WTC11 (cell line): ENCODE data around the gene CFAP57. TPM values are rescaled to one million over a fixed set of nuclear protein-coding genes. Genes with fewer than 3 reads are reported as not detected.
A peak's percentile ranks its signal among the peaks of the same experiment; 100 is the strongest.

ENCODE experiments used
- ATAC-seq: fragments of 200-7000 bp; cut with Tn5 transposase; 2 replicates; pipeline ENCODE4 v1.10.0; 2021; ENCODE audit warnings: mild to moderate bottlenecking, moderate library complexity
- CTCF ChIA-PET: fragments of 300-600 bp; sonication (Branson Sonifier 250); formaldehyde crosslinking; loops from one replicate; lab custom pipeline; 2021; ENCODE audit warnings: antibody characterized with exemption; lab: Charles Lee
- POLR2A ChIA-PET: fragments of 350-600 bp; sonication (Branson Sonifier 250); formaldehyde crosslinking; loops from one replicate; lab custom pipeline; 2021; ENCODE audit warnings: antibody characterized with exemption; lab: Charles Lee
- DNase-seq: peaks from one replicate; pipeline ENCODE4 v3.0.0; 2021; ENCODE audit warnings: low spot score
- H3K27ac Mint-ChIP-seq: 2 replicates; pipeline ENCODE4 v1.8.0; 2021; ENCODE audit warnings: mixed read lengths
- H3K27me3 Mint-ChIP-seq: 2 replicates; pipeline ENCODE4 v1.8.0; 2021; ENCODE audit warnings: low read depth, mild to moderate bottlenecking, moderate library complexity, mixed read lengths
- H3K36me3 Mint-ChIP-seq: 2 replicates; pipeline ENCODE4 v1.8.0; 2021; ENCODE audit warnings: mixed read lengths
- H3K4me1 Mint-ChIP-seq: 2 replicates; pipeline ENCODE4 v1.8.0; 2022; ENCODE audit warnings: mixed read lengths
- H3K4me3 Mint-ChIP-seq: 2 replicates; pipeline ENCODE4 v1.8.0; 2021; ENCODE audit warnings: mild to moderate bottlenecking, moderate library complexity, mixed read lengths
- H3K9me3 Mint-ChIP-seq: 2 replicates; pipeline ENCODE4 v1.8.0; 2021; ENCODE audit warnings: mixed read lengths
- AR ChIP-seq: fragments of 250-450 bp; sonication (Bioruptor Pico); IDR thresholded peaks from 2 replicates; pipeline ENCODE4 v1.9.0; 2021; ENCODE audit warnings: mild to moderate bottlenecking
- ATF1 ChIP-seq: sonication (generic); formaldehyde crosslinking; IDR thresholded peaks from 2 replicates; pipeline ENCODE4 v1.8.1; 2023; ENCODE audit warnings: mild to moderate bottlenecking, moderate library complexity, missing genetic modification reagents
- EMX1 ChIP-seq: fragments of 250-450 bp; sonication (Bioruptor Pico); IDR thresholded peaks from 2 replicates; pipeline ENCODE4 v1.8.0; 2021; ENCODE audit warnings: mild to moderate bottlenecking
- GRHL2 ChIP-seq: fragments of 250-450 bp; sonication (Bioruptor Pico); IDR thresholded peaks from 2 replicates; pipeline ENCODE4 v1.8.0; 2022; ENCODE audit warnings: mild to moderate bottlenecking, moderate library complexity; ENCODE audit not compliant: insufficient replicate concordance, severe bottlenecking
- IRF1 ChIP-seq: sonication (generic); formaldehyde crosslinking; IDR thresholded peaks from 2 replicates; pipeline ENCODE4 v1.8.0; 2023; ENCODE audit warnings: missing genetic modification reagents
- IRF2 ChIP-seq: sonication (generic); formaldehyde crosslinking; IDR thresholded peaks from 2 replicates; pipeline ENCODE4 v1.8.0; 2022; ENCODE audit warnings: low read depth, missing genetic modification reagents, borderline replicate concordance
- MLX ChIP-seq: sonication (generic); formaldehyde crosslinking; IDR thresholded peaks from 2 replicates; pipeline ENCODE4 v1.8.1; 2023; ENCODE audit warnings: mild to moderate bottlenecking, missing genetic modification reagents, moderate library complexity
- NFATC4 ChIP-seq: fragments of 250-450 bp; sonication (Bioruptor Pico); IDR thresholded peaks from 2 replicates; pipeline ENCODE4 v1.9.0; 2021; ENCODE audit warnings: mild to moderate bottlenecking
- NFYB ChIP-seq: sonication (generic); formaldehyde crosslinking; conservative IDR thresholded peaks from 2 replicates; pipeline ENCODE4 v1.8.0; 2022; ENCODE audit warnings: low read depth, missing genetic modification reagents
- NR2C2 ChIP-seq: sonication (generic); formaldehyde crosslinking; IDR thresholded peaks from 2 replicates; pipeline ENCODE4 v1.8.0; 2022; ENCODE audit warnings: mild to moderate bottlenecking, missing genetic modification reagents
- RELA ChIP-seq: sonication (generic); formaldehyde crosslinking; IDR thresholded peaks from 2 replicates; pipeline ENCODE4 v1.8.1; 2022; ENCODE audit warnings: missing genetic modification reagents, mild to moderate bottlenecking, borderline replicate concordance
- SMAD3 ChIP-seq: sonication (generic); formaldehyde crosslinking; IDR thresholded peaks from 2 replicates; pipeline ENCODE4 v1.8.0; 2022; ENCODE audit warnings: missing genetic modification reagents, mild to moderate bottlenecking, borderline replicate concordance
- SMAD4 ChIP-seq: sonication (generic); formaldehyde crosslinking; IDR thresholded peaks from 2 replicates; pipeline ENCODE4 v1.8.0; 2022; ENCODE audit warnings: mild to moderate bottlenecking, missing genetic modification reagents
- SOX15 ChIP-seq: fragments of 250-450 bp; sonication (Bioruptor Pico); IDR thresholded peaks from 2 replicates; pipeline ENCODE4 v1.9.0; 2021; ENCODE audit warnings: mild to moderate bottlenecking
- TEAD1 ChIP-seq: sonication (generic); formaldehyde crosslinking; IDR thresholded peaks from 2 replicates; pipeline ENCODE4 v1.8.0; 2022; ENCODE audit warnings: mild to moderate bottlenecking, missing genetic modification reagents
- TP53 ChIP-seq: sonication (generic); formaldehyde crosslinking; IDR thresholded peaks from 2 replicates; pipeline ENCODE4 v1.8.1; 2023; ENCODE audit warnings: mild to moderate bottlenecking, missing genetic modification reagents
- USF1 ChIP-seq: sonication (generic); formaldehyde crosslinking; IDR thresholded peaks from 2 replicates; pipeline ENCODE4 v1.8.0; 2022; ENCODE audit warnings: mild to moderate bottlenecking, missing genetic modification reagents
- ZNF671 ChIP-seq: fragments of 250-450 bp; sonication (Bioruptor Pico); IDR thresholded peaks from 2 replicates; pipeline ENCODE4 v1.8.0; 2021; ENCODE audit warnings: mild to moderate bottlenecking
- total RNA-seq: library from RNA; stranded (reverse); gene quantifications from 3 replicates; pipeline ENCODE4 v1.2.3, GENCODE V29; 2021
- TF ChIP-seq, protein P1 (sequence below): fragments of 250-450 bp; sonication (Bioruptor Pico); IDR thresholded peaks from 2 replicates; pipeline ENCODE4 v1.9.0; 2021; ENCODE audit warnings: mild to moderate bottlenecking, borderline replicate concordance
- TF ChIP-seq, protein P2 (sequence below): fragments of 250-450 bp; sonication (Bioruptor Pico); IDR thresholded peaks from 2 replicates; pipeline ENCODE4 v2.1.2; 2022; ENCODE audit warnings: mild to moderate bottlenecking, moderate library complexity
- TF ChIP-seq, protein P3 (sequence below): sonication (generic); formaldehyde crosslinking; IDR thresholded peaks from 2 replicates; pipeline ENCODE4 v1.8.0; 2022; ENCODE audit warnings: missing genetic modification reagents

Gene CFAP57
- total RNA-seq, 1 experiment from 2014 or later, result 0.42 TPM

DNA sequence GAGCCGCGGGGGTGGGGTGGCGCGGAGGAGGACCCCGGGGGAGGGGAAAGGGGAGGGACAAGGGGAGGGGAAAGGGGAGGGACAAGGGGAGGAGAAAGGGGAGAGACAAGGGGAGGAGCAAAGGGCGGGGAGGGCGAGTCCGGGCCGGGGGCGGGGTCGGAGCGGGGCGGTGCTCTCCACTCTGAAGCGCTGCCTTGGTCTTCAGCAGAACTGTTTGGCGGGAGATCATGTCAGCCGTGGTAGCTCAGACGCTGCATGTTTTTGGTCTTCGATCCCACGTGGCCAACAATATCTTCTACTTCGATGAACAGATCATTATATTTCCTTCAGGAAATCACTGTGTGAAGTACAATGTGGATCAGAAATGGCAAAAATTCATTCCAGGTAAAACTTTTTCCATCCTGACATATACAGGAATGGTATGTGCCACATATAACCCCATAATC is 420 bp downstream of the CFAP57 start (continued):
- peak; percentile 29; the same call in 1 of the 2 replicates for TF ChIP-seq SMAD3
- peak; percentile 83; the same call in 1 of the 2 replicates for TF ChIP-seq TEAD1
- TF ChIP-seq, protein P1, sequence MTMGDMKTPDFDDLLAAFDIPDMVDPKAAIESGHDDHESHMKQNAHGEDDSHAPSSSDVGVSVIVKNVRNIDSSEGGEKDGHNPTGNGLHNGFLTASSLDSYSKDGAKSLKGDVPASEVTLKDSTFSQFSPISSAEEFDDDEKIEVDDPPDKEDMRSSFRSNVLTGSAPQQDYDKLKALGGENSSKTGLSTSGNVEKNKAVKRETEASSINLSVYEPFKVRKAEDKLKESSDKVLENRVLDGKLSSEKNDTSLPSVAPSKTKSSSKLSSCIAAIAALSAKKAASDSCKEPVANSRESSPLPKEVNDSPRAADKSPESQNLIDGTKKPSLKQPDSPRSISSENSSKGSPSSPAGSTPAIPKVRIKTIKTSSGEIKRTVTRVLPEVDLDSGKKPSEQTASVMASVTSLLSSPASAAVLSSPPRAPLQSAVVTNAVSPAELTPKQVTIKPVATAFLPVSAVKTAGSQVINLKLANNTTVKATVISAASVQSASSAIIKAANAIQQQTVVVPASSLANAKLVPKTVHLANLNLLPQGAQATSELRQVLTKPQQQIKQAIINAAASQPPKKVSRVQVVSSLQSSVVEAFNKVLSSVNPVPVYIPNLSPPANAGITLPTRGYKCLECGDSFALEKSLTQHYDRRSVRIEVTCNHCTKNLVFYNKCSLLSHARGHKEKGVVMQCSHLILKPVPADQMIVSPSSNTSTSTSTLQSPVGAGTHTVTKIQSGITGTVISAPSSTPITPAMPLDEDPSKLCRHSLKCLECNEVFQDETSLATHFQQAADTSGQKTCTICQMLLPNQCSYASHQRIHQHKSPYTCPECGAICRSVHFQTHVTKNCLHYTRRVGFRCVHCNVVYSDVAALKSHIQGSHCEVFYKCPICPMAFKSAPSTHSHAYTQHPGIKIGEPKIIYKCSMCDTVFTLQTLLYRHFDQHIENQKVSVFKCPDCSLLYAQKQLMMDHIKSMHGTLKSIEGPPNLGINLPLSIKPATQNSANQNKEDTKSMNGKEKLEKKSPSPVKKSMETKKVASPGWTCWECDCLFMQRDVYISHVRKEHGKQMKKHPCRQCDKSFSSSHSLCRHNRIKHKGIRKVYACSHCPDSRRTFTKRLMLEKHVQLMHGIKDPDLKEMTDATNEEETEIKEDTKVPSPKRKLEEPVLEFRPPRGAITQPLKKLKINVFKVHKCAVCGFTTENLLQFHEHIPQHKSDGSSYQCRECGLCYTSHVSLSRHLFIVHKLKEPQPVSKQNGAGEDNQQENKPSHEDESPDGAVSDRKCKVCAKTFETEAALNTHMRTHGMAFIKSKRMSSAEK (CRISPR knock-in tag), result no peak
- TF ChIP-seq USF1 (CRISPR knock-in tag), result no peak
- 0 out of 2 replicates have a peak, but pooled peaks have one; percentile 39 for TF ChIP-seq ATF1
- no peak for TF ChIP-seq IRF2 (CRISPR knock-in tag)
- TF ChIP-seq, protein P2, sequence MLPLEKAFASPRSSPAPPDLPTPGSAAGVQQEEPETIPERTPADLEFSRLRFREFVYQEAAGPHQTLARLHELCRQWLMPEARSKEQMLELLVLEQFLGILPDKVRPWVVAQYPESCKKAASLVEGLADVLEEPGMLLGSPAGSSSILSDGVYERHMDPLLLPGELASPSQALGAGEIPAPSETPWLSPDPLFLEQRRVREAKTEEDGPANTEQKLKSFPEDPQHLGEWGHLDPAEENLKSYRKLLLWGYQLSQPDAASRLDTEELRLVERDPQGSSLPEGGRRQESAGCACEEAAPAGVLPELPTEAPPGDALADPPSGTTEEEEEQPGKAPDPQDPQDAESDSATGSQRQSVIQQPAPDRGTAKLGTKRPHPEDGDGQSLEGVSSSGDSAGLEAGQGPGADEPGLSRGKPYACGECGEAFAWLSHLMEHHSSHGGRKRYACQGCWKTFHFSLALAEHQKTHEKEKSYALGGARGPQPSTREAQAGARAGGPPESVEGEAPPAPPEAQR (CRISPR knock-in tag), result no peak
- TF ChIP-seq EMX1 (CRISPR knock-in tag), result no peak
- TF ChIP-seq RELA, result no peak
- TF ChIP-seq, protein P3, sequence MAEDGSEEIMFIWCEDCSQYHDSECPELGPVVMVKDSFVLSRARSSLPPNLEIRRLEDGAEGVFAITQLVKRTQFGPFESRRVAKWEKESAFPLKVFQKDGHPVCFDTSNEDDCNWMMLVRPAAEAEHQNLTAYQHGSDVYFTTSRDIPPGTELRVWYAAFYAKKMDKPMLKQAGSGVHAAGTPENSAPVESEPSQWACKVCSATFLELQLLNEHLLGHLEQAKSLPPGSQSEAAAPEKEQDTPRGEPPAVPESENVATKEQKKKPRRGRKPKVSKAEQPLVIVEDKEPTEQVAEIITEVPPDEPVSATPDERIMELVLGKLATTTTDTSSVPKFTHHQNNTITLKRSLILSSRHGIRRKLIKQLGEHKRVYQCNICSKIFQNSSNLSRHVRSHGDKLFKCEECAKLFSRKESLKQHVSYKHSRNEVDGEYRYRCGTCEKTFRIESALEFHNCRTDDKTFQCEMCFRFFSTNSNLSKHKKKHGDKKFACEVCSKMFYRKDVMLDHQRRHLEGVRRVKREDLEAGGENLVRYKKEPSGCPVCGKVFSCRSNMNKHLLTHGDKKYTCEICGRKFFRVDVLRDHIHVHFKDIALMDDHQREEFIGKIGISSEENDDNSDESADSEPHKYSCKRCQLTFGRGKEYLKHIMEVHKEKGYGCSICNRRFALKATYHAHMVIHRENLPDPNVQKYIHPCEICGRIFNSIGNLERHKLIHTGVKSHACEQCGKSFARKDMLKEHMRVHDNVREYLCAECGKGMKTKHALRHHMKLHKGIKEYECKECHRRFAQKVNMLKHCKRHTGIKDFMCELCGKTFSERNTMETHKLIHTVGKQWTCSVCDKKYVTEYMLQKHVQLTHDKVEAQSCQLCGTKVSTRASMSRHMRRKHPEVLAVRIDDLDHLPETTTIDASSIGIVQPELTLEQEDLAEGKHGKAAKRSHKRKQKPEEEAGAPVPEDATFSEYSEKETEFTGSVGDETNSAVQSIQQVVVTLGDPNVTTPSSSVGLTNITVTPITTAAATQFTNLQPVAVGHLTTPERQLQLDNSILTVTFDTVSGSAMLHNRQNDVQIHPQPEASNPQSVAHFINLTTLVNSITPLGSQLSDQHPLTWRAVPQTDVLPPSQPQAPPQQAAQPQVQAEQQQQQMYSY (CRISPR knock-in tag), result no peak
- 0 out of 2 replicates have a peak, but pooled peaks have one; percentile 52 for TF ChIP-seq IRF1 (CRISPR knock-in tag)
- no peak for TF ChIP-seq NFYB (CRISPR knock-in tag)

GRCh38 chr1:43174873-43175272 is 2.7 kb downstream of the CFAP57 start:
- Mint-ChIP-seq H3K4me1 (peaks cover 29% of the 10 kb centered on the region), H3K9me3 (peaks cover 7% of the 10 kb centered on the region), H3K27ac (no peak overlapping the region), H3K27me3 (peaks cover 16% of the 10 kb centered on the region), H3K36me3 (peaks cover 11% of the 10 kb centered on the region), H3K4me3 (no peak overlapping the region)
- ATAC-seq (no peak), DNase-seq (no peak)
- ChIA-PET POLR2A (no interaction called here), CTCF (interaction anchor here (1.5 kb wide), 1 partner anchor 10 kb away, joined by 3 read pairs; no protein-coding TSS in a partner anchor)
- no peak for TF ChIP-seq SMAD4
- no peak for TF ChIP-seq MLX (CRISPR knock-in tag)
- TF ChIP-seq TP53 (CRISPR knock-in tag), result no peak
- TF ChIP-seq AR (CRISPR knock-in tag), result no peak
- TF ChIP-seq GRHL2, result no peak
- no peak for TF ChIP-seq SOX15
- TF ChIP-seq ZNF671 (CRISPR knock-in tag), result no peak
- no peak for TF ChIP-seq NFATC4 (CRISPR knock-in tag)
- TF ChIP-seq NFYB (CRISPR knock-in tag), result no peak
- TF ChIP-seq NR2C2 (CRISPR knock-in tag), result no peak
